Testis (tissue), 2 donors: ENCODE data around the gene ID3.

Source experiments
- POLR2A ChIP-seq: fragments of 450-650 bp; IDR thresholded peaks from one replicate; pipeline ENCODE4 v1.6.1; 2017; ENCODE audit warnings: antibody characterized with exemption, mild to moderate bottlenecking, moderate library complexity
- TF ChIP-seq, protein P1 (sequence below), 3 experiments: fragments of 450-650 bp in 2 of 3; fragments of 200-600 bp in 1 of 3; sonication (generic) in 1 of 3; IDR thresholded peaks; one replicate each; pipeline ENCODE4 v1.5.1; 2016 to 2019; ENCODE audit warnings: antibody characterized with exemption in 3 of 3, mild to moderate bottlenecking in 2 of 3, moderate library complexity in 1 of 3

DNA sequence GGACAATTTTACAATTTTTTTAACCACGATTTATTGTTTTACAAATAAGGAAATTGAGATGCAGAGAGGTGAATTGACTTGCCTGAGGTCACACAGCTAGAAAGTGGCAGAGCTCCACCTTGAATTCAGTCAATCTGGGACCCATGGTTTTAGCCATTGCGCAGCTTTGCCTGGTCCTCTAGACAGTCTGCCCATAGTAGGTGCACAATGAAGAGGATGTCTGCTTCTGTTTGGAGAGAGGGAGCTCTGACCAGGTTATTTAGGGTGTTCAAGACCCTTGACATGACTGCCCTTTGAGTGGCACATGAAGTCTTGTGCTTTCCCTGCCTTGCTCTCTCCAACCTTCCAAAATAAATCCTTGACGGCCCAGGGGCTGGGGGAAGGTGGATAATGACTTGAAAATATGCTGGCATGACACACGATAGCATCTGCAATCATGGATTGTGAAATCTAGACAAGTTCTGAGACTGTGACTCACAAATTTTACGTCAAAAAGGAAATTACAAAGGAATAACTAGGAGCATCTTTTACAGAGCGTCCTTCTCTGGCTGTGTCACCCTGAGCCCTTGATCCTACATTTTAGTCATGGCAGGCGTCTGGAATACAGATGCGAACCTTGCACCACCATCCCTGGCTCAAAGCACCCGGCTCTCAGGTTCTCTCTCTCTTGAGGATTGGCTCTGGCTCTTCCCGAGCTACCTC is 26.2 kb upstream of the ID3 start:
- TF ChIP-seq, protein P1, sequence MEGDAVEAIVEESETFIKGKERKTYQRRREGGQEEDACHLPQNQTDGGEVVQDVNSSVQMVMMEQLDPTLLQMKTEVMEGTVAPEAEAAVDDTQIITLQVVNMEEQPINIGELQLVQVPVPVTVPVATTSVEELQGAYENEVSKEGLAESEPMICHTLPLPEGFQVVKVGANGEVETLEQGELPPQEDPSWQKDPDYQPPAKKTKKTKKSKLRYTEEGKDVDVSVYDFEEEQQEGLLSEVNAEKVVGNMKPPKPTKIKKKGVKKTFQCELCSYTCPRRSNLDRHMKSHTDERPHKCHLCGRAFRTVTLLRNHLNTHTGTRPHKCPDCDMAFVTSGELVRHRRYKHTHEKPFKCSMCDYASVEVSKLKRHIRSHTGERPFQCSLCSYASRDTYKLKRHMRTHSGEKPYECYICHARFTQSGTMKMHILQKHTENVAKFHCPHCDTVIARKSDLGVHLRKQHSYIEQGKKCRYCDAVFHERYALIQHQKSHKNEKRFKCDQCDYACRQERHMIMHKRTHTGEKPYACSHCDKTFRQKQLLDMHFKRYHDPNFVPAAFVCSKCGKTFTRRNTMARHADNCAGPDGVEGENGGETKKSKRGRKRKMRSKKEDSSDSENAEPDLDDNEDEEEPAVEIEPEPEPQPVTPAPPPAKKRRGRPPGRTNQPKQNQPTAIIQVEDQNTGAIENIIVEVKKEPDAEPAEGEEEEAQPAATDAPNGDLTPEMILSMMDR (IDR thresholded peaks at IDR 0.05): no peak
- TF ChIP-seq POLR2A: no peak
